Endothelial cell of umbilical vein (primary cell): Measurements from ENCODE around the gene AFG1L. TPM values are rescaled to one million over a fixed set of nuclear protein-coding genes. Genes with fewer than 3 reads are reported as not detected.

Source experiments
- BruUV-seq: library from RNA; stranded (reverse); fragments of 400-500 nt; replicated peaks from 2 replicates; lab custom pipeline; 2021; lab: Mats Ljungman, UMichigan
- CTCF ChIA-PET: fragments of 300-600, 350-600 bp; sonication (Branson Sonifier 250); formaldehyde crosslinking; loops from one replicate; lab custom pipeline; 2021; ENCODE audit warnings: antibody characterized with exemption, inconsistent platforms; lab: Charles Lee
- POLR2A ChIA-PET: fragments of 300-600, 350-600 bp; sonication (Branson Sonifier 250); formaldehyde crosslinking; loops from one replicate; lab custom pipeline; 2021; ENCODE audit warnings: antibody characterized with exemption, inconsistent platforms; lab: Charles Lee
- DNase-seq: peaks from one replicate; pipeline ENCODE4 v3.0.0-alpha.2; 2011; ENCODE audit warnings: low read depth, low spot score
- FAIRE-seq: peaks from 2 replicates; lab custom pipeline; 2011; peaks lifted over from hg19 to GRCh38; lab: Jason Lieb, UNC
- H2AFZ ChIP-seq: 2 replicates; pipeline ENCODE4 v1.6.0; 2012; ENCODE audit warnings: low read depth, low read length, control low read depth, inconsistent platforms
- H3K27ac ChIP-seq: 2 replicates; pipeline ENCODE4 v1.5.1; 2011; ENCODE audit warnings: low read depth, mild to moderate bottlenecking, control low read depth, low read length, moderate library complexity; ENCODE audit not compliant: insufficient read depth
- H3K27me3 ChIP-seq, 2 experiments: 2 replicates each; pipeline versions ENCODE4 v1.6.0 to v1.6.1; 2011; ENCODE audit warnings: low read length in 2 of 2, mixed read lengths in 1 of 2; ENCODE audit not compliant: control insufficient read depth in 2 of 2, insufficient read depth in 2 of 2
- H3K36me3 ChIP-seq, 2 experiments: 2 replicates in 1 of 2; 3 replicates in 1 of 2; pipeline ENCODE4 v1.5.1; 2011; ENCODE audit warnings: low read length in 2 of 2, mild to moderate bottlenecking in 1 of 2, moderate library complexity in 1 of 2; ENCODE audit not compliant: control insufficient read depth in 2 of 2, insufficient read depth in 2 of 2; ENCODE audit errors: extremely low read depth in 1 of 2
- H3K4me1 ChIP-seq: 3 replicates; pipeline ENCODE4 v1.5.1; 2011; ENCODE audit warnings: mild to moderate bottlenecking, low read length; ENCODE audit not compliant: control insufficient read depth, insufficient read depth; ENCODE audit errors: extremely low read depth
- H3K4me2 ChIP-seq: 2 replicates; pipeline ENCODE4 v1.6.1; 2011; ENCODE audit warnings: low read length, control low read depth, mixed read lengths; ENCODE audit not compliant: insufficient read depth
- H3K4me3 ChIP-seq, 3 experiments: fragments of 200-600 bp in 1 of 3; sonication (generic), shearing (Covaris generic) in 1 of 3; replicated peaks in 1 of 3; 2 replicates each; pipeline ENCODE4 v1.5.1; 2011 to 2016; ENCODE audit warnings: control low read depth in 3 of 3, low read length in 3 of 3, mild to moderate bottlenecking in 2 of 3, inconsistent platforms in 1 of 3, low read depth in 1 of 3, moderate library complexity in 1 of 3; ENCODE audit not compliant: insufficient read depth in 1 of 3
- H3K79me2 ChIP-seq: 2 replicates; pipeline ENCODE4 v1.6.0; 2012; ENCODE audit warnings: low read length, inconsistent platforms; ENCODE audit not compliant: control insufficient read depth, insufficient read depth
- H3K9ac ChIP-seq: replicated peaks from 2 replicates; pipeline ENCODE3; 2011; ENCODE audit warnings: low read length, control low read depth; ENCODE audit not compliant: insufficient read depth; ENCODE audit errors: extremely low read depth
- H3K9me1 ChIP-seq: replicated peaks from 3 replicates; pipeline ENCODE4 v1.6.0; 2011; ENCODE audit warnings: mild to moderate bottlenecking, low read length; ENCODE audit not compliant: control insufficient read depth, insufficient read depth; ENCODE audit errors: extremely low read depth
- H3K9me3 ChIP-seq: replicated peaks from 2 replicates; pipeline ENCODE4 v1.5.1; 2012; ENCODE audit warnings: low read length, inconsistent platforms; ENCODE audit not compliant: control insufficient read depth, insufficient read depth
- H4K20me1 ChIP-seq: replicated peaks from 2 replicates; pipeline ENCODE3; 2011; ENCODE audit warnings: mild to moderate bottlenecking, low read length; ENCODE audit not compliant: control insufficient read depth, insufficient read depth; ENCODE audit errors: extremely low read depth
- CTCF ChIP-seq, 2 donors: IDR thresholded peaks; 1 replicate in 1 of 2; 2 replicates in 1 of 2; pipeline ENCODE4 v1.5.1; 2011; ENCODE audit warnings: low read length in 2 of 2, mild to moderate bottlenecking in 2 of 2, moderate library complexity in 2 of 2, control low read depth in 1 of 2, inconsistent platforms in 1 of 2, low read depth in 1 of 2; ENCODE audit not compliant: insufficient read depth in 1 of 2; ENCODE audit errors: extremely low read depth in 1 of 2
- EZH2 ChIP-seq: IDR thresholded peaks from 2 replicates; pipeline ENCODE4 v1.6.1; 2012; ENCODE audit warnings: borderline replicate concordance, low read depth, mild to moderate bottlenecking, moderate library complexity, low read length, inconsistent platforms; ENCODE audit not compliant: severe bottlenecking
- FOS ChIP-seq: IDR thresholded peaks from 2 replicates; pipeline ENCODE4 v1.6.1; 2011; ENCODE audit warnings: mild to moderate bottlenecking, low read length, moderate library complexity, borderline replicate concordance; ENCODE audit not compliant: insufficient read depth
- GATA2 ChIP-seq: IDR thresholded peaks from 2 replicates; pipeline ENCODE4 v1.7.0; 2011; ENCODE audit warnings: low read depth, mild to moderate bottlenecking, moderate library complexity, mixed read lengths, low read length; ENCODE audit not compliant: insufficient read length, insufficient read depth
- MYC ChIP-seq: IDR thresholded peaks from one replicate; pipeline ENCODE4 v1.6.1; 2011; ENCODE audit warnings: mild to moderate bottlenecking, low read depth, low read length
- POLR2A ChIP-seq: IDR thresholded peaks from 2 replicates; pipeline ENCODE4 v1.6.1; 2012; ENCODE audit warnings: low read depth, mild to moderate bottlenecking, control low read depth, low read length
- POLR2AphosphoS5 ChIP-seq: IDR thresholded peaks from 2 replicates; pipeline ENCODE4 v1.6.1; 2012; ENCODE audit warnings: low read depth, mild to moderate bottlenecking, control low read depth, low read length, moderate library complexity; ENCODE audit not compliant: insufficient read depth
- dilution Hi-C: fragments of 300-500 bp; cut with MboI; formaldehyde crosslinking; loops from one replicate; pipeline ENCODE4 v1.15.0; 2019; ENCODE audit warnings: low sequenced_read_pairs; ENCODE audit not compliant: extremely low pct_ligation_motif_present
- intact Hi-C: fragments of 100-400 bp; cut with micrococcal nuclease; formaldehyde crosslinking; loops from one replicate; pipeline ENCODE4 v1.10.0; 2022
- polyA plus RNA-seq, 4 experiments: library from polyadenylated mRNA; depleted of rRNA in 3 of 4; stranded (reverse) in 3 of 4; unstranded in 1 of 4; fragments of >200 nt; gene quantifications; 2 replicates each; pipeline versions ENCODE4 v1.2.1 to v1.2.3, GENCODE V29; 2011 to 2012; ENCODE audit warnings: missing spikeins in 1 of 4
- total RNA-seq: library from RNA; stranded (reverse); gene quantifications from 2 replicates; pipeline ENCODE4 v1.2.3, GENCODE V29; 2021

AFG1L gene
- total and polyA plus RNA-seq, 2 donors (not counting 3 experiments of a cell fraction or from before 2014, with no cell fraction given): 1.0 to 6.2 TPM

- Histone ChIP-seq H3K9me3 (no peaks in the 10 kb centered on the region), H3K9ac (peak overlapping the region; percentile 70), H2AFZ (peak overlapping the region; percentile 7), H3K27me3 (no peaks in the 10 kb centered on the region), H3K36me3 (no peaks in the 10 kb centered on the region), H3K27ac (peak overlapping the region; percentile 94), H3K4me1 (peaks cover 51% of the 10 kb centered on the region), H3K79me2 (no peaks in the 10 kb centered on the region), H3K4me2 (peak overlapping the region; percentile 70), H3K4me3 (no peak overlapping the region), H3K9me1 (no peaks in the 10 kb centered on the region), H4K20me1 (no peaks in the 10 kb centered on the region)
- POLR2A ChIA-PET: no interaction called here
- FAIRE-seq: no peak
- TF ChIP-seq CTCF (IDR thresholded peaks at IDR 0.05; ENCODE audit: extremely low read depth in 1 of 2, insufficient read depth in 1 of 2, low read depth in 1 of 2, low read length in 2 of 2): no peak
- no peak for TF ChIP-seq POLR2A
- no peak for TF ChIP-seq FOS
- TF ChIP-seq POLR2AphosphoS5: no peak
- TF ChIP-seq EZH2: no peak
- TF ChIP-seq MYC: no peak
- TF ChIP-seq GATA2: no peak
- CTCF ChIA-PET: interaction anchor here (3.6 kb wide), 1 partner anchor 40 kb away, joined by 29 read pairs; no protein-coding TSS in a partner anchor
- no TSS peak for BruUV-seq
- intact Hi-C loops (loop anchor here (2.0 kb wide), 1 partner anchor 17 kb away; no protein-coding TSS in a partner anchor), dilution Hi-C loops (no loop called here)
- DNase-seq: no peak
Measured at GRCh38 chr6:108451816-108452215, 157.0 kb downstream of the AFG1L start.
